WTC11 (cell line): Measurements from ENCODE around the gene FOXK1. TPM values are rescaled to one million over a fixed set of nuclear protein-coding genes. Genes with fewer than 3 reads are reported as not detected.

Experiments used
- ATAC-seq: fragments of 200-7000 bp; cut with Tn5 transposase; 2 replicates; pipeline ENCODE4 v1.10.0; 2021; ENCODE audit warnings: mild to moderate bottlenecking, moderate library complexity
- CTCF ChIA-PET: fragments of 300-600 bp; sonication (Branson Sonifier 250); formaldehyde crosslinking; loops from one replicate; lab custom pipeline; 2021; ENCODE audit warnings: antibody characterized with exemption; lab: Charles Lee
- POLR2A ChIA-PET: fragments of 350-600 bp; sonication (Branson Sonifier 250); formaldehyde crosslinking; loops from one replicate; lab custom pipeline; 2021; ENCODE audit warnings: antibody characterized with exemption; lab: Charles Lee
- DNase-seq: peaks from one replicate; pipeline ENCODE4 v3.0.0; 2021; ENCODE audit warnings: low spot score
- H3K27ac Mint-ChIP-seq: 2 replicates; pipeline ENCODE4 v1.8.0; 2021; ENCODE audit warnings: mixed read lengths
- H3K27me3 Mint-ChIP-seq: 2 replicates; pipeline ENCODE4 v1.8.0; 2021; ENCODE audit warnings: low read depth, mild to moderate bottlenecking, moderate library complexity, mixed read lengths
- H3K36me3 Mint-ChIP-seq: 2 replicates; pipeline ENCODE4 v1.8.0; 2021; ENCODE audit warnings: mixed read lengths
- H3K4me1 Mint-ChIP-seq: 2 replicates; pipeline ENCODE4 v1.8.0; 2022; ENCODE audit warnings: mixed read lengths
- H3K4me3 Mint-ChIP-seq: 2 replicates; pipeline ENCODE4 v1.8.0; 2021; ENCODE audit warnings: mild to moderate bottlenecking, moderate library complexity, mixed read lengths
- H3K9me3 Mint-ChIP-seq: 2 replicates; pipeline ENCODE4 v1.8.0; 2021; ENCODE audit warnings: mixed read lengths
- ATF6 ChIP-seq: sonication (generic); formaldehyde crosslinking; IDR thresholded peaks from 2 replicates; pipeline ENCODE4 v1.8.1; 2023; ENCODE audit warnings: mild to moderate bottlenecking, missing genetic modification reagents
- E2F4 ChIP-seq: sonication (generic); formaldehyde crosslinking; IDR thresholded peaks from 2 replicates; pipeline ENCODE4 v1.8.1; 2022; ENCODE audit warnings: low read depth, mild to moderate bottlenecking, moderate library complexity, missing genetic modification reagents, borderline replicate concordance
- FOXJ3 ChIP-seq: sonication (generic); formaldehyde crosslinking; IDR thresholded peaks from 2 replicates; pipeline ENCODE4 v1.9.0; 2021; ENCODE audit warnings: missing genetic modification reagents, mild to moderate bottlenecking, borderline replicate concordance
- FOXP1 ChIP-seq: sonication (generic); formaldehyde crosslinking; IDR thresholded peaks from 2 replicates; pipeline ENCODE4 v1.8.0; 2022; ENCODE audit warnings: missing genetic modification reagents, mild to moderate bottlenecking, moderate library complexity, borderline replicate concordance
- FOXP4 ChIP-seq: sonication (generic); formaldehyde crosslinking; IDR thresholded peaks from 2 replicates; pipeline ENCODE4 v1.8.0; 2022; ENCODE audit warnings: mild to moderate bottlenecking, missing genetic modification reagents
- GABPB1 ChIP-seq: sonication (generic); formaldehyde crosslinking; IDR thresholded peaks from 2 replicates; pipeline ENCODE4 v1.8.1; 2023; ENCODE audit warnings: mild to moderate bottlenecking, missing genetic modification reagents
- HMGXB4 ChIP-seq: sonication (generic); formaldehyde crosslinking; IDR thresholded peaks from 2 replicates; pipeline ENCODE4 v1.8.1; 2023; ENCODE audit warnings: mild to moderate bottlenecking, moderate library complexity, missing genetic modification reagents
- KAT7 ChIP-seq: sonication (generic); formaldehyde crosslinking; IDR thresholded peaks from 2 replicates; pipeline ENCODE4 v1.8.1; 2023; ENCODE audit warnings: missing genetic modification reagents, mild to moderate bottlenecking, borderline replicate concordance
- MAX ChIP-seq: sonication (generic); formaldehyde crosslinking; IDR thresholded peaks from 2 replicates; pipeline ENCODE4 v1.8.0; 2022; ENCODE audit warnings: mild to moderate bottlenecking, missing genetic modification reagents
- MLX ChIP-seq: sonication (generic); formaldehyde crosslinking; IDR thresholded peaks from 2 replicates; pipeline ENCODE4 v1.8.1; 2023; ENCODE audit warnings: mild to moderate bottlenecking, missing genetic modification reagents, moderate library complexity
- MXD4 ChIP-seq: fragments of 250-450 bp; sonication (Bioruptor Pico); IDR thresholded peaks from 2 replicates; pipeline ENCODE4 v1.8.0; 2021; ENCODE audit warnings: mild to moderate bottlenecking, moderate library complexity, borderline replicate concordance
- NR3C1 ChIP-seq: sonication (generic); formaldehyde crosslinking; conservative IDR thresholded peaks from 2 replicates; pipeline ENCODE4 v1.8.1; 2023; ENCODE audit warnings: low read depth, mild to moderate bottlenecking, missing genetic modification reagents
- SMAD3 ChIP-seq: sonication (generic); formaldehyde crosslinking; IDR thresholded peaks from 2 replicates; pipeline ENCODE4 v1.8.0; 2022; ENCODE audit warnings: missing genetic modification reagents, mild to moderate bottlenecking, borderline replicate concordance
- TEAD1 ChIP-seq: sonication (generic); formaldehyde crosslinking; IDR thresholded peaks from 2 replicates; pipeline ENCODE4 v1.8.0; 2022; ENCODE audit warnings: mild to moderate bottlenecking, missing genetic modification reagents
- ZBTB21 ChIP-seq: sonication (generic); formaldehyde crosslinking; IDR thresholded peaks from 2 replicates; pipeline ENCODE4 v1.8.1; 2023; ENCODE audit warnings: mild to moderate bottlenecking, missing genetic modification reagents, borderline replicate concordance
- ZNF219 ChIP-seq: sonication (generic); formaldehyde crosslinking; IDR thresholded peaks from 2 replicates; pipeline ENCODE4 v1.8.0; 2023; ENCODE audit warnings: missing genetic modification reagents, mild to moderate bottlenecking, borderline replicate concordance
- ZNF232 ChIP-seq: sonication (generic); formaldehyde crosslinking; IDR thresholded peaks from 2 replicates; pipeline ENCODE4 v1.8.0; 2022; ENCODE audit warnings: mild to moderate bottlenecking, missing genetic modification reagents
- ZNF396 ChIP-seq: fragments of 250-450 bp; sonication (Bioruptor Pico); IDR thresholded peaks from 2 replicates; pipeline ENCODE4 v1.8.0; 2021; ENCODE audit warnings: mild to moderate bottlenecking, moderate library complexity, borderline replicate concordance
- ZNF512 ChIP-seq: sonication (generic); formaldehyde crosslinking; IDR thresholded peaks from 2 replicates; pipeline ENCODE4 v1.8.1; 2022; ENCODE audit warnings: missing genetic modification reagents, borderline replicate concordance
- total RNA-seq: library from RNA; stranded (reverse); gene quantifications from 3 replicates; pipeline ENCODE4 v1.2.3, GENCODE V29; 2021

FOXK1 gene
- total RNA-seq, 1 experiment from 2014 or later = 21.9 TPM

GRCh38 chr7:4740796-4741195 is 58.7 kb downstream of the FOXK1 start (continued):
- no peak for TF ChIP-seq ATF6 (CRISPR knock-in tag)
- TF ChIP-seq ZNF396 (CRISPR knock-in tag) = no peak
- TF ChIP-seq SMAD3 (CRISPR knock-in tag) = no peak
- TF ChIP-seq MLX (CRISPR knock-in tag) = no peak
- TF ChIP-seq HMGXB4 (CRISPR knock-in tag) = no peak

GRCh38 chr7:4742051-4742573 is 60.0 kb downstream of the FOXK1 start:
- DNase-seq (no peak), ATAC-seq (no peak)
- H3K27me3 Mint-ChIP-seq = peaks cover 53% of the 10 kb centered on the region
- peaks cover 12% of the 10 kb centered on the region for H3K36me3 Mint-ChIP-seq
- POLR2A ChIA-PET = no interaction called here
- H3K4me3 Mint-ChIP-seq = no peak overlapping the region
- H3K4me1 Mint-ChIP-seq = peaks cover 39% of the 10 kb centered on the region
- CTCF ChIA-PET = no interaction called here
- H3K9me3 Mint-ChIP-seq = no peaks in the 10 kb centered on the region
- no peak overlapping the region for H3K27ac Mint-ChIP-seq
- TF ChIP-seq NR3C1 (CRISPR knock-in tag) (no peak), GABPB1 (CRISPR knock-in tag) (peak; percentile 50; the same call in 1 of the 2 replicates)

- Mint-ChIP-seq H3K36me3 (peaks cover 12% of the 10 kb centered on the region), H3K9me3 (no peaks in the 10 kb centered on the region), H3K4me1 (peaks cover 39% of the 10 kb centered on the region), H3K4me3 (no peak overlapping the region), H3K27ac (no peak overlapping the region), H3K27me3 (peaks cover 56% of the 10 kb centered on the region)
- DNase-seq = no peak
- ChIA-PET CTCF (no interaction called here), POLR2A (no interaction called here)
- no peak for ATAC-seq
- TF ChIP-seq FOXP4 (CRISPR knock-in tag) = no peak
- TF ChIP-seq MXD4 (CRISPR knock-in tag) = no peak
- no peak for TF ChIP-seq FOXP1 (CRISPR knock-in tag)
- no peak for TF ChIP-seq TEAD1 (CRISPR knock-in tag)
- TF ChIP-seq ZBTB21 (CRISPR knock-in tag) = no peak
- no peak for TF ChIP-seq KAT7 (CRISPR knock-in tag)
- TF ChIP-seq ZNF512 (CRISPR knock-in tag) = no peak
- no peak for TF ChIP-seq FOXJ3 (CRISPR knock-in tag)
- TF ChIP-seq ZNF219 (CRISPR knock-in tag) = no peak
- TF ChIP-seq MAX (CRISPR knock-in tag) = no peak
- no peak for TF ChIP-seq ZNF232 (CRISPR knock-in tag)
- no peak for TF ChIP-seq E2F4 (CRISPR knock-in tag)
- TF ChIP-seq, all 79 proteins: peak for 0
Observed at GRCh38 chr7:4742852-4743251, 60.8 kb downstream of the FOXK1 start.
